Transverse colon (tissue), 3 donors: ENCODE measurements around the gene CYTH3.
"Not testable (repeated sequence)": the region's sequence is repeated elsewhere in the genome, so short reads cannot be mapped to it uniquely, and the experiment has no call there.

Experiments used
- CTCF ChIP-seq, 5 experiments: fragments of 200-600 bp in 3 of 5; fragments of 450-650 bp in 2 of 5; sonication (generic) in 3 of 5; IDR thresholded peaks; 1 replicate in 2 of 5; 2 replicates in 3 of 5; pipeline ENCODE4 v1.5.1; 2016 to 2017; ENCODE audit warnings: antibody characterized with exemption in 5 of 5, inconsistent platforms in 3 of 5, mild to moderate bottlenecking in 2 of 5, moderate library complexity in 1 of 5
- EP300 ChIP-seq: sonication (generic); formaldehyde crosslinking; IDR thresholded peaks from one replicate; pipeline ENCODE4 v1.6.1; 2017; ENCODE audit warnings: antibody characterized with exemption, low read depth

- TF ChIP-seq EP300; CTCF (IDR thresholded peaks at IDR 0.05): not testable (repeated sequence)
These were observed 11.1 kb upstream of the CYTH3 start for GRCh38 chr7:6283391-6284054.
